Mesenteric fat pad (tissue), 1 donor: ENCODE results near the gene IL1RN. TPM values are rescaled to one million over a fixed set of nuclear protein-coding genes. Genes with fewer than 3 reads are reported as not detected.
A peak's percentile ranks its signal among the peaks of the same experiment; 100 is the strongest.

Experiments
- DNase-seq: peaks from one replicate; pipeline ENCODE4 v3.0.0-alpha.2; 2020; ENCODE audit warnings: low spot score
- total RNA-seq: library from RNA; stranded (reverse); fragmentation: NEBNext Ultra II Directional; extraction: Animal tissue kit (Norgen Biotek cat#: 25700); gene quantifications from one replicate; pipeline ENCODE4 v1.2.1, GENCODE V29; 2021
- donor health status: DM: yes; HTN: yes; CAD: no.

Gene IL1RN
- total RNA-seq, 1 donor from 2014 or later, result 8.9 TPM

GRCh38 chr2:113156278-113157117 lies 29.1 kb downstream of the IL1RN start:
- DNase-seq, result no peak

GRCh38 chr2:113157118-113157896 lies 29.9 kb downstream of the IL1RN start:
- DNase-seq, result peak; percentile 89

- peak; percentile 60 for DNase-seq
Measured at GRCh38 chr2:113157897-113158753, 30.7 kb downstream of the IL1RN start.

- DNase-seq, result peak; percentile 30
Measured at GRCh38 chr2:113158884-113159553, 31.6 kb downstream of the IL1RN start.

GRCh38 chr2:113160248-113160647 lies 32.9 kb downstream of the IL1RN start:
- DNase-seq, result no peak

GRCh38 chr2:113160962-113161361 lies 33.6 kb downstream of the IL1RN start:
- DNase-seq, result peak; percentile 39

- DNase-seq, result peak; percentile 39
Measured at GRCh38 chr2:113162173-113162572, 34.8 kb downstream of the IL1RN start.

GRCh38 chr2:113162869-113163268 lies 35.5 kb downstream of the IL1RN start:
- no peak for DNase-seq

- peak; percentile 77 for DNase-seq
Measured at GRCh38 chr2:113164215-113164929, 37.0 kb downstream of the IL1RN start.

- peak; percentile 57 for DNase-seq
Measured at GRCh38 chr2:113164930-113165585, 37.7 kb downstream of the IL1RN start.

GRCh38 chr2:113166187-113166645 lies 38.8 kb downstream of the IL1RN start:
- peak; percentile 53 for DNase-seq

GRCh38 chr2:113167115-113167932 lies 39.9 kb downstream of the IL1RN start:
- peak; percentile 88 for DNase-seq

GRCh38 chr2:113167962-113168340 lies 40.6 kb downstream of the IL1RN start:
- peak; percentile 24 for DNase-seq

- DNase-seq, result no peak
Measured at GRCh38 chr2:113169002-113169530, 41.7 kb downstream of the IL1RN start.

GRCh38 chr2:113169586-113169985 lies 42.2 kb downstream of the IL1RN start:
- DNase-seq, result no peak

GRCh38 chr2:113171334-113172075 lies 44.1 kb downstream of the IL1RN start:
- peak; percentile 51 for DNase-seq

GRCh38 chr2:113172721-113173541 lies 45.5 kb downstream of the IL1RN start:
- peak; percentile 69 for DNase-seq
